ENCODE measurements around the gene HAUS8. TPM values are rescaled to one million over a fixed set of nuclear protein-coding genes. Genes with fewer than 3 reads are reported as not detected.

The HAUS8 gene, protein sequence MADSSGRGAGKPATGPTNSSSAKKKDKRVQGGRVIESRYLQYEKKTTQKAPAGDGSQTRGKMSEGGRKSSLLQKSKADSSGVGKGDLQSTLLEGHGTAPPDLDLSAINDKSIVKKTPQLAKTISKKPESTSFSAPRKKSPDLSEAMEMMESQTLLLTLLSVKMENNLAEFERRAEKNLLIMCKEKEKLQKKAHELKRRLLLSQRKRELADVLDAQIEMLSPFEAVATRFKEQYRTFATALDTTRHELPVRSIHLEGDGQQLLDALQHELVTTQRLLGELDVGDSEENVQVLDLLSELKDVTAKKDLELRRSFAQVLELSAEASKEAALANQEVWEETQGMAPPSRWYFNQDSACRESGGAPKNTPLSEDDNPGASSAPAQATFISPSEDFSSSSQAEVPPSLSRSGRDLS
- polyA plus RNA-seq (2011; rRNA removed) (4.6 and 4.9 TPM in 2 replicates), polyA minus RNA-seq (2011; rRNA and poly(A)+ RNA removed) (2.3 and 3.7 TPM in 2 replicates)

DNA sequence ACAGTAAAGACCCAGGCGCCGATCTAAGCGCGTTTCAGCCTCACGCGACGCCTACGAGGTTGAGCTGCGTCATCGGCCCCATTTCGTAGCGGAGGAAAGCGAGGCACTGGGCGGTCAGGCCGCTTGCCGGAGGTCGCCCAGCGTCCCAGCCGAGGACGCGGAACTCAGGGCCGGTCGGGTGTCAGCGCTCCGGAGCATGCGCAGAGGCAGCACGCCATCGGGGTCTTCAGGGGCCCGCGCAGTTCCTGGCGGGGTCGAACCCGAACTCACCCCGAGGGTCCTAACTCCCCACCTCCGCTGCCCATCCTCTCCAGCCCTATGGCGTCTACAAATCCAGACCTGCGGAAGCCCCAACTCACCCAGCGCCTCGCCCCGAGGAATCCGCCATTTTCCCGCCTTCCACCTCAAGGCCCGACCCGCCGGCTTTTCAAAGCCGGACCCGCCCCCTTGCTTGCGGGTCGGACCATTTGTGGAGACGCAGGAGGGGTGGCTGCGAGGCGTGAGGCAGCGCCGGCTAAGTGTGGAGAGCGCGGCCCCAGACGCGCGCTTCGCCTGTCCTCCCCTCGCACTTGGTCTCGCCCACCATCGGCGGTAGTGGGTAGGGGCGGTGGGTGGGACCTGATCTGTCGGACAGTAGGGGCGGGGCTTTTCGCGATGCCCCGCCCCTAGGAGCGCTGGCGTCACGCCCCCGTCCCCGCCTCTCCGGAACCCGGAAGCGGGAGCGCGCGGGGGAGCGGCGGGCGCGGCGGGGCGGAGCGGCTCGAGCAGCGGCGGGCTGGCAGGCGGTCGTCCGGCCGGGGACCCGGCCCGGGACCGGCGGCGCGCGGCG lies at the start of gene HAUS8, which contains the start of gene MYO9B:
Gene HAUS8 (minus strand): TSS at position 418 of the 829 bp plus-strand sequence. CDS start 30 bp downstream, at position 388.
Gene MYO9B (plus strand): TSS at position 743 of the 829 bp plus-strand sequence. CDS start 25,941 bp downstream, outside the sequence.
- CTCF ChIA-PET = no interaction called here
- POLR2A ChIA-PET = interaction anchor here (0.7 to 0.9 kb wide), 2 partner anchors 140 to 630 kb away, joined by 3 to 10 read pairs; no protein-coding TSS in a partner anchor

GRCh38 chr19:17124025-17124424 lies 48.8 kb upstream of the HAUS8 start:
- ChIA-PET CTCF (no interaction called here), POLR2A (no interaction called here)
- DNase-seq (ENCODE audit: low read depth, low spot score) = no peak
- no peak overlapping the region for H3K27ac ChIP-seq (ENCODE audit: low read depth, low read length)
- TF ChIP-seq, protein P1, sequence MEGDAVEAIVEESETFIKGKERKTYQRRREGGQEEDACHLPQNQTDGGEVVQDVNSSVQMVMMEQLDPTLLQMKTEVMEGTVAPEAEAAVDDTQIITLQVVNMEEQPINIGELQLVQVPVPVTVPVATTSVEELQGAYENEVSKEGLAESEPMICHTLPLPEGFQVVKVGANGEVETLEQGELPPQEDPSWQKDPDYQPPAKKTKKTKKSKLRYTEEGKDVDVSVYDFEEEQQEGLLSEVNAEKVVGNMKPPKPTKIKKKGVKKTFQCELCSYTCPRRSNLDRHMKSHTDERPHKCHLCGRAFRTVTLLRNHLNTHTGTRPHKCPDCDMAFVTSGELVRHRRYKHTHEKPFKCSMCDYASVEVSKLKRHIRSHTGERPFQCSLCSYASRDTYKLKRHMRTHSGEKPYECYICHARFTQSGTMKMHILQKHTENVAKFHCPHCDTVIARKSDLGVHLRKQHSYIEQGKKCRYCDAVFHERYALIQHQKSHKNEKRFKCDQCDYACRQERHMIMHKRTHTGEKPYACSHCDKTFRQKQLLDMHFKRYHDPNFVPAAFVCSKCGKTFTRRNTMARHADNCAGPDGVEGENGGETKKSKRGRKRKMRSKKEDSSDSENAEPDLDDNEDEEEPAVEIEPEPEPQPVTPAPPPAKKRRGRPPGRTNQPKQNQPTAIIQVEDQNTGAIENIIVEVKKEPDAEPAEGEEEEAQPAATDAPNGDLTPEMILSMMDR (IDR thresholded peaks at IDR 0.05; ENCODE audit: low read depth, low read length) = no peak
- no peaks in the 10 kb centered on the region for H3K27me3 ChIP-seq (ENCODE audit: control insufficient read depth, insufficient read depth, low read length)
- no peaks in the 10 kb centered on the region; the same call in 1 of the 2 replicates for H3K9me3 ChIP-seq (ENCODE audit: control insufficient read depth, insufficient read depth, low read length)
- no peak overlapping the region for H3K4me3 ChIP-seq (ENCODE audit: low read depth, low read length)

More for the DNA sequence above, at the start of gene HAUS8, which contains the start of gene MYO9B:
- Histone ChIP-seq H3K27me3 (ENCODE audit: control insufficient read depth, insufficient read depth, low read length) (no peaks in the 10 kb centered on the region), H3K9me3 (ENCODE audit: control insufficient read depth, insufficient read depth, low read length) (no peaks in the 10 kb centered on the region), H3K4me3 (ENCODE audit: low read depth, low read length) (peak within 1 kb of the TSS; percentile 92), H3K27ac (ENCODE audit: low read depth, low read length) (peak within 1 kb of the TSS; percentile 62)
- TF ChIP-seq, protein P1 (IDR thresholded peaks at IDR 0.05; ENCODE audit: low read depth, low read length) = no peak
- DNase-seq (ENCODE audit: low read depth, low spot score) = peak; percentile 99

- POLR2A ChIA-PET = no interaction called here
- no peak for DNase-seq (ENCODE audit: low read depth, low spot score)
- CTCF ChIA-PET = no interaction called here
- Histone ChIP-seq H3K27me3 (ENCODE audit: control insufficient read depth, insufficient read depth, low read length) (no peaks in the 10 kb centered on the region), H3K4me3 (ENCODE audit: low read depth, low read length) (no peak overlapping the region), H3K27ac (ENCODE audit: low read depth, low read length) (no peak overlapping the region), H3K9me3 (ENCODE audit: control insufficient read depth, insufficient read depth, low read length) (no peaks in the 10 kb centered on the region)
- TF ChIP-seq, protein P1 (IDR thresholded peaks at IDR 0.05; ENCODE audit: low read depth, low read length) = no peak
Observed at GRCh38 chr19:17123041-17123440, 47.8 kb upstream of the HAUS8 start.

- CTCF ChIA-PET = interaction anchor here (0.6 kb wide), 1 partner anchor 31 kb away, joined by 3 read pairs; no protein-coding TSS in a partner anchor
- no peak for DNase-seq (ENCODE audit: low read depth, low spot score)
- Histone ChIP-seq H3K4me3 (ENCODE audit: low read depth, low read length) (no peak overlapping the region), H3K27me3 (ENCODE audit: control insufficient read depth, insufficient read depth, low read length) (no peaks in the 10 kb centered on the region), H3K27ac (ENCODE audit: low read depth, low read length) (no peak overlapping the region), H3K9me3 (ENCODE audit: control insufficient read depth, insufficient read depth, low read length) (no peaks in the 10 kb centered on the region)
- TF ChIP-seq, protein P1 (IDR thresholded peaks at IDR 0.05; ENCODE audit: low read depth, low read length) = no peak
- POLR2A ChIA-PET = no interaction called here
Observed at GRCh38 chr19:17121736-17122293, 46.6 kb upstream of the HAUS8 start.
